Nephron (organoid): Measurements from ENCODE around the gene MYOF.

Experiments
- H3K27ac Mint-ChIP-seq, 3 experiments: 2 replicates each; pipeline ENCODE4 v1.8.0; 2020; ENCODE audit warnings: mixed read lengths in 3 of 3, mild to moderate bottlenecking in 2 of 3, moderate library complexity in 1 of 3
- H3K27me3 Mint-ChIP-seq: 2 replicates; pipeline ENCODE4 v1.8.0; 2021; ENCODE audit warnings: low read depth, mild to moderate bottlenecking, moderate library complexity, mixed read lengths
- H3K36me3 Mint-ChIP-seq: 2 replicates; pipeline ENCODE4 v1.8.0; 2020; ENCODE audit warnings: low read depth, mixed read lengths
- H3K4me1 Mint-ChIP-seq: 2 replicates; pipeline ENCODE4 v1.8.0; 2020; ENCODE audit warnings: mixed read lengths
- H3K4me3 Mint-ChIP-seq, 3 experiments: 2 replicates each; pipeline ENCODE4 v1.8.0; 2020; ENCODE audit warnings: mild to moderate bottlenecking in 3 of 3, mixed read lengths in 3 of 3, moderate library complexity in 2 of 3
- H3K9me3 Mint-ChIP-seq: 2 replicates; pipeline ENCODE4 v1.8.0; 2020; ENCODE audit warnings: mixed read lengths
- CTCF ChIP-seq, 3 experiments: fragments of 200-600 bp; sonication (generic); IDR thresholded peaks; one replicate each; pipeline ENCODE4 v1.5.0; 2021; ENCODE audit warnings: antibody characterized with exemption in 3 of 3; ENCODE audit not compliant: unreplicated experiment in 3 of 3

The MYOF gene

GRCh38 chr10:93440591-93441091 is 41.5 kb downstream of the MYOF start:
- no peak for TF ChIP-seq CTCF (IDR thresholded peaks at IDR 0.05; ENCODE audit: unreplicated experiment in 3 of 3)
- Mint-ChIP-seq H3K27ac (peak overlapping the region; percentile 86 to 99 (median 90)), H3K36me3 (peaks cover 5% of the 10 kb centered on the region), H3K4me3 (peak overlapping the region in 2 of 3 experiments; percentile 1 to 10), H3K9me3 (no peaks in the 10 kb centered on the region), H3K4me1 (peaks cover 83% of the 10 kb centered on the region), H3K27me3 (no peaks in the 10 kb centered on the region)

- Mint-ChIP-seq H3K36me3 (peaks cover 5% of the 10 kb centered on the region), H3K9me3 (no peaks in the 10 kb centered on the region), H3K4me1 (peaks cover 81% of the 10 kb centered on the region), H3K27me3 (no peaks in the 10 kb centered on the region), H3K27ac (peak overlapping the region; percentile 99 to 100 (median 99)), H3K4me3 (peak overlapping the region; percentile 38 to 78 (median 73))
- TF ChIP-seq CTCF (IDR thresholded peaks at IDR 0.05; ENCODE audit: unreplicated experiment in 3 of 3): no peak
Measured at GRCh38 chr10:93438613-93439253, 43.4 kb downstream of the MYOF start.

GRCh38 chr10:93437946-93438612 is 44.1 kb downstream of the MYOF start:
- peaks cover under 1% of the 10 kb centered on the region for H3K36me3 Mint-ChIP-seq
- TF ChIP-seq CTCF (IDR thresholded peaks at IDR 0.05; ENCODE audit: unreplicated experiment in 3 of 3): no peak
- peak overlapping the region; percentile 99 to 100 (median 99) for H3K27ac Mint-ChIP-seq
- H3K4me1 Mint-ChIP-seq: peaks cover 74% of the 10 kb centered on the region
- H3K27me3 Mint-ChIP-seq: no peaks in the 10 kb centered on the region
- peak overlapping the region; percentile 38 to 78 (median 73) for H3K4me3 Mint-ChIP-seq
- no peaks in the 10 kb centered on the region for H3K9me3 Mint-ChIP-seq

GRCh38 chr10:93437086-93437945 is 44.8 kb downstream of the MYOF start:
- peak overlapping the region; percentile 38 to 78 (median 73) for H3K4me3 Mint-ChIP-seq
- no peaks in the 10 kb centered on the region for H3K36me3 Mint-ChIP-seq
- no peaks in the 10 kb centered on the region for H3K27me3 Mint-ChIP-seq
- no peak for TF ChIP-seq CTCF (IDR thresholded peaks at IDR 0.05; ENCODE audit: unreplicated experiment in 3 of 3)
- H3K9me3 Mint-ChIP-seq: no peaks in the 10 kb centered on the region
- H3K27ac Mint-ChIP-seq: peak overlapping the region; percentile 99 to 100 (median 99)
- peaks cover 76% of the 10 kb centered on the region for H3K4me1 Mint-ChIP-seq

- H3K9me3 Mint-ChIP-seq: no peaks in the 10 kb centered on the region
- no peaks in the 10 kb centered on the region for H3K27me3 Mint-ChIP-seq
- H3K4me3 Mint-ChIP-seq: peak overlapping the region; percentile 38 to 78 (median 73)
- peaks cover 70% of the 10 kb centered on the region for H3K4me1 Mint-ChIP-seq
- no peak for TF ChIP-seq CTCF (IDR thresholded peaks at IDR 0.05; ENCODE audit: unreplicated experiment in 3 of 3)
- no peaks in the 10 kb centered on the region for H3K36me3 Mint-ChIP-seq
- H3K27ac Mint-ChIP-seq: peak overlapping the region; percentile 99 to 100 (median 99)
Measured at GRCh38 chr10:93436591-93437085, 45.5 kb downstream of the MYOF start.
